ENCODE data around the gene DLG1.
A peak's percentile ranks its signal among the peaks of the same experiment; 100 is the strongest.

Gene DLG1

GRCh38 chr3:197225579-197225978 is 72.8 kb downstream of the DLG1 start:
- DNase-seq (ENCODE audit: low read depth) = no peak
- TF ChIP-seq CTCF (IDR thresholded peaks at IDR 0.05; ENCODE audit: insufficient read depth, low read depth, low read length, missing control alignments) = no peak

GRCh38 chr3:197224034-197224444 is 74.4 kb downstream of the DLG1 start:
- TF ChIP-seq CTCF (IDR thresholded peaks at IDR 0.05; ENCODE audit: insufficient read depth, low read depth, low read length, missing control alignments) = peak; percentile 58
- peak; percentile 60 for DNase-seq (ENCODE audit: low read depth)

More at GRCh38 chr3:197225579-197225978, 72.8 kb downstream of the DLG1 start:
- no peak overlapping the region for H3K4me3 ChIP-seq (ENCODE audit: low read length)

GRCh38 chr3:197222937-197223370 is 75.5 kb downstream of the DLG1 start:
- no peak overlapping the region for H3K4me3 ChIP-seq (ENCODE audit: low read length)
- no peak for DNase-seq (ENCODE audit: low read depth)
- TF ChIP-seq CTCF (IDR thresholded peaks at IDR 0.05; ENCODE audit: insufficient read depth, low read depth, low read length, missing control alignments) = no peak

More at GRCh38 chr3:197224034-197224444, 74.4 kb downstream of the DLG1 start:
- no peak overlapping the region for H3K4me3 ChIP-seq (ENCODE audit: low read length)

- no peak overlapping the region for H3K4me3 ChIP-seq (ENCODE audit: low read length)
- no peak for DNase-seq (ENCODE audit: low read depth)
- TF ChIP-seq CTCF (IDR thresholded peaks at IDR 0.05; ENCODE audit: insufficient read depth, low read depth, low read length, missing control alignments) = no peak
Observed at GRCh38 chr3:197219619-197220018, 78.8 kb downstream of the DLG1 start.

- DNase-seq (ENCODE audit: low read depth) = no peak
- no peak for TF ChIP-seq CTCF (IDR thresholded peaks at IDR 0.05; ENCODE audit: insufficient read depth, low read depth, low read length, missing control alignments)
- H3K4me3 ChIP-seq (ENCODE audit: low read length) = no peak overlapping the region
Observed at GRCh38 chr3:197218210-197218609, 80.2 kb downstream of the DLG1 start.

GRCh38 chr3:197216914-197217313 is 81.5 kb downstream of the DLG1 start:
- no peak overlapping the region for H3K4me3 ChIP-seq (ENCODE audit: low read length)
- no peak for DNase-seq (ENCODE audit: low read depth)
- no peak for TF ChIP-seq CTCF (IDR thresholded peaks at IDR 0.05; ENCODE audit: insufficient read depth, low read depth, low read length, missing control alignments)

- no peak for TF ChIP-seq CTCF (IDR thresholded peaks at IDR 0.05; ENCODE audit: insufficient read depth, low read depth, low read length, missing control alignments)
- no peak for DNase-seq (ENCODE audit: low read depth)
- H3K4me3 ChIP-seq (ENCODE audit: low read length) = no peak overlapping the region
Observed at GRCh38 chr3:197216169-197216860, 82.1 kb downstream of the DLG1 start.

All from epithelial cell of esophagus (primary cell).